OCI-LY7 (cell line): Measurements from ENCODE around the gene GALR3.

ENCODE experiments used
- EZH2phosphoT487 ChIP-seq: fragments of 200-600 bp; sonication (generic); IDR thresholded peaks from 2 replicates; pipeline ENCODE4 v1.6.1; 2018; ENCODE audit warnings: low read depth, borderline replicate concordance, mild to moderate bottlenecking, mixed run types, antibody characterized with exemption, low read length, moderate library complexity, mixed read lengths
- TF ChIP-seq, protein P1 (sequence below): fragments of 200-600 bp; sonication (generic); conservative IDR thresholded peaks from 2 replicates; pipeline ENCODE4 v1.5.1; 2014; ENCODE audit warnings: mild to moderate bottlenecking, antibody characterized with exemption, low read length, moderate library complexity, mixed read lengths

DNA sequence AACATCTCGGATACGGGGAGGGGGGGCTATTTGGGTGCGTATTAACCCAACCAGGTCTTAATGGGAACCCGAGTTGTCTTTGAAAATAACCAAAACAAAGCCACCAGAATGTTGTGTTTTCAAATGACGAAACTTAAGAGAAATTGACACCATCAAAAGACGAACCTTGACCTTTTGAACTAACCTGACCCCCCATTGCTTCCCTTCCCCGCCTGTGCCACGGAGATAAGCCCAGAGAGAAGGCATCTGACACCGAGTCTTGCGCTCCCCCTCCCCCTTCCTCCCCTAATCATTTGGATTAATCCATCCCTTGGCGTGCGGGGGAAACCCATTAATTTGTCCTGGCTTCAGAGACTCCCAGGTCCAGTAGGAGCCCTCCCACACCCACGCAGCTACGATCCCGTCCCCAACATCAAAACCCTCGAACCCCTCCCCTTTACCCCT lies 20.0 kb upstream of the GALR3 start:
- TF ChIP-seq, protein P1, sequence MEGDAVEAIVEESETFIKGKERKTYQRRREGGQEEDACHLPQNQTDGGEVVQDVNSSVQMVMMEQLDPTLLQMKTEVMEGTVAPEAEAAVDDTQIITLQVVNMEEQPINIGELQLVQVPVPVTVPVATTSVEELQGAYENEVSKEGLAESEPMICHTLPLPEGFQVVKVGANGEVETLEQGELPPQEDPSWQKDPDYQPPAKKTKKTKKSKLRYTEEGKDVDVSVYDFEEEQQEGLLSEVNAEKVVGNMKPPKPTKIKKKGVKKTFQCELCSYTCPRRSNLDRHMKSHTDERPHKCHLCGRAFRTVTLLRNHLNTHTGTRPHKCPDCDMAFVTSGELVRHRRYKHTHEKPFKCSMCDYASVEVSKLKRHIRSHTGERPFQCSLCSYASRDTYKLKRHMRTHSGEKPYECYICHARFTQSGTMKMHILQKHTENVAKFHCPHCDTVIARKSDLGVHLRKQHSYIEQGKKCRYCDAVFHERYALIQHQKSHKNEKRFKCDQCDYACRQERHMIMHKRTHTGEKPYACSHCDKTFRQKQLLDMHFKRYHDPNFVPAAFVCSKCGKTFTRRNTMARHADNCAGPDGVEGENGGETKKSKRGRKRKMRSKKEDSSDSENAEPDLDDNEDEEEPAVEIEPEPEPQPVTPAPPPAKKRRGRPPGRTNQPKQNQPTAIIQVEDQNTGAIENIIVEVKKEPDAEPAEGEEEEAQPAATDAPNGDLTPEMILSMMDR = no peak
- no peak for TF ChIP-seq EZH2phosphoT487
